Measurements from ENCODE around the gene PLD2.

The PLD2 gene

GRCh38 chr17:4806456-4806776 is 536 bp upstream of the PLD2 start:
- TF ChIP-seq, protein P1, sequence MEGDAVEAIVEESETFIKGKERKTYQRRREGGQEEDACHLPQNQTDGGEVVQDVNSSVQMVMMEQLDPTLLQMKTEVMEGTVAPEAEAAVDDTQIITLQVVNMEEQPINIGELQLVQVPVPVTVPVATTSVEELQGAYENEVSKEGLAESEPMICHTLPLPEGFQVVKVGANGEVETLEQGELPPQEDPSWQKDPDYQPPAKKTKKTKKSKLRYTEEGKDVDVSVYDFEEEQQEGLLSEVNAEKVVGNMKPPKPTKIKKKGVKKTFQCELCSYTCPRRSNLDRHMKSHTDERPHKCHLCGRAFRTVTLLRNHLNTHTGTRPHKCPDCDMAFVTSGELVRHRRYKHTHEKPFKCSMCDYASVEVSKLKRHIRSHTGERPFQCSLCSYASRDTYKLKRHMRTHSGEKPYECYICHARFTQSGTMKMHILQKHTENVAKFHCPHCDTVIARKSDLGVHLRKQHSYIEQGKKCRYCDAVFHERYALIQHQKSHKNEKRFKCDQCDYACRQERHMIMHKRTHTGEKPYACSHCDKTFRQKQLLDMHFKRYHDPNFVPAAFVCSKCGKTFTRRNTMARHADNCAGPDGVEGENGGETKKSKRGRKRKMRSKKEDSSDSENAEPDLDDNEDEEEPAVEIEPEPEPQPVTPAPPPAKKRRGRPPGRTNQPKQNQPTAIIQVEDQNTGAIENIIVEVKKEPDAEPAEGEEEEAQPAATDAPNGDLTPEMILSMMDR (IDR thresholded peaks at IDR 0.05; ENCODE audit: low read depth, low read length, missing control alignments): no peak
- H3K4me3 ChIP-seq (ENCODE audit: low read depth, low read length): peak overlapping the region; percentile 67
- no peak for DNase-seq (ENCODE audit: low read depth)

DNA sequence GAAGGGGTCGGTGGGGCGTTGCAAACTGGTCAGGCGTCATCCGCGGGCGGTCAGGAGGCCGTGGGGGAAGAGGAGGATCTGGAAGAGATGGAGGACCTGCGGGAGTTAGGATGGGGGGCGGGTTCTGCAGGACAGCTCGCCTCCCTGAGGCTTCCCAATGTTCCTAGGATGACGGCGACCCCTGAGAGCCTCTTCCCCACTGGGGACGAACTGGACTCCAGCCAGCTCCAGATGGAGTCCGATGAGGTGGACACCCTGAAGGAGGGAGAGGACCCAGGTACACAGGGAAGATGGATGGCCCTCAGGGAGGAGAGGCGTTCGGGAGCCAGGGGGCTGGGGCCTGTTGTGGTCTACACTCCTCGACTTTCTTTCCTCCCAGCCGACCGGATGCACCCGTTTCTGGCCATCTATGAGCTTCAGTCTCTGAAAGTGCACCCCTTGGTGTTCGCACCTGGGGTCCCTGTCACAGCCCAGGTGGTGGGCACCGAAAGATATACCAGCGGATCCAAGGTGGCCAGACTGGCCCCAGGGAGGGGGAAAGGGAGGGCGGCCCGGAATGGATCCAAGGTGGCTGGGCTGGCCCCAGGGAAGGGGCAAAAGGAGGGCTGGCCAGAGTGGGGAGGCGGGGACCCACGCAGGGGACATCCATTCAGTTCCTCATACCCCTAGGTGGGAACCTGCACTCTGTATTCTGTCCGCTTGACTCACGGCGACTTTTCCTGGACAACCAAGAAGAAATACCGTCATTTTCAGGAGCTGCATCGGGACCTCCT is 839 bp downstream of the PLD2 start:
- DNase-seq (ENCODE audit: low read depth): no peak
- peak overlapping the region; percentile 87 for H3K4me3 ChIP-seq (ENCODE audit: low read depth, low read length)
- TF ChIP-seq, protein P1 (IDR thresholded peaks at IDR 0.05; ENCODE audit: low read depth, low read length, missing control alignments): no peak

- TF ChIP-seq, protein P1 (IDR thresholded peaks at IDR 0.05; ENCODE audit: low read depth, low read length, missing control alignments): no peak
- H3K4me3 ChIP-seq (ENCODE audit: low read depth, low read length): no peak overlapping the region
- no peak for DNase-seq (ENCODE audit: low read depth)
Observed at GRCh38 chr17:4808378-4808767, 1.4 kb downstream of the PLD2 start.

DNA sequence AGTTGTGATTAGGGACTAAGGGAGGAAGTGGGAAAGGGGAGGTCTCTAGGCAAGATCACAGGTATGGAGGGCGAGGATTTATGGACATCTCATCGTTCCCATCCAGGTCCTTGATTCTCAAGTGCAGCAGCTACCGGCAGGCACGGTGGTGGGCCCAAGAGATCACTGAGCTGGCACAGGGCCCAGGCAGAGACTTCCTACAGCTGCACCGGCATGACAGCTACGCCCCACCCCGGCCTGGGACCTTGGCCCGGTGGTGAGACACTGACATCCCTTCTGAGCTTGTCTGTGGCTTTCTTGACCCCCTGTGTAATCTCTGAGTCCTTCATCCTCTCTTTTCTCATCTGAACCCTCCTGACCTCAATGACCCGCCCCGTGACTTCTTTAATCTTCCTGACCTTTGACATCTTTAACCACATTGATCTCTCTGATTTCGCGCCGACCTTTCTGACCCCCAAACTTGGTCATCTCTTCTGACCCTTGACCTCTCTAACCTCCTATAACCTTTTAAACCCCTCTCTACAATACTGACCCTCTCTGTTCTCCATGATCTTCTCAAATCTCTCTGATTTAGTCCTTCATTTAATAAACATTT is 3.8 kb downstream of the PLD2 start:
- TF ChIP-seq, protein P1 (IDR thresholded peaks at IDR 0.05; ENCODE audit: low read depth, low read length, missing control alignments): no peak
- no peak overlapping the region for H3K4me3 ChIP-seq (ENCODE audit: low read depth, low read length)
- DNase-seq (ENCODE audit: low read depth): no peak

DNA sequence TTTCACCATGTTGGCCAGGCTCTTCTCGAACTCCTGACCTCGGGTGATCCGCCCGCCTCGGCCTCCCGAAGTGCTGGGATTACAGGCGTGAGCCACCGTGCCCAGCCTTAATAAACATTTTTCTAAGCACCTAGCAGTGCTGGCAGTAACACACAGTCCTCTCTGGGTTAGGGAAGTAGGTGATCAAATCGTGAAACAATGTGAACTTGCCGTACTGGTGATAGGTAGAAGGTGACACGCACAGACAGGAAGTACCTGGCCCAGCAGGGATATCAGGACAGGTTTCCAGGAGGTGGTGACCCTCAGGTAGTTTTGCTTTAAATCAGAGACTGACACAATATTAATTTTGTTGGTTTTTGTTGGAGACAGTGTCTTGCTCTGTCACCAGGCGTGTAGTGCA is 4.5 kb downstream of the PLD2 start:
- TF ChIP-seq, protein P1 (IDR thresholded peaks at IDR 0.05; ENCODE audit: low read depth, low read length, missing control alignments): no peak
- no peak for DNase-seq (ENCODE audit: low read depth)
- H3K4me3 ChIP-seq (ENCODE audit: low read depth, low read length): no peak overlapping the region

DNA sequence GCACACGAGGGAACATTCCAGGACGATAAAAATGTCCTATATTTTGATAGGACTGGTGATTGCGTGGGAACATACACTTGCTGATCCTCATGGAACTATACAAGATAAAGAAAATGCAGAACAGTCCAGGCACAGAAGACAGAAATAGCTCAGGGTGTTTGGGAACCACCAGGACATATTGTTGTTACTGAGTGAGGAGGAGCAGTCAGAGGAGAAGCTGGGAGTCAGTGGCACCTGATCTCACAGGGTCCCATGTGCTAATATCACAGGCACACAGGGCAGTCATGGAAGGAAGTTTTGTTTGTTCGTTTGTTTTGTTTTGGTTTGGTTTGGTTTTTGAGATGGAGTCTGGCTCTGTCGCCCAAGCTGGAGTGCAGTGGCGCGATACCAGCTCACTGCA is 5.7 kb downstream of the PLD2 start:
- TF ChIP-seq, protein P1 (IDR thresholded peaks at IDR 0.05; ENCODE audit: low read depth, low read length, missing control alignments): no peak
- H3K4me3 ChIP-seq (ENCODE audit: low read depth, low read length): no peak overlapping the region
- no peak for DNase-seq (ENCODE audit: low read depth)
